SH-SY5Y (cell line): Measurements from ENCODE around the gene CCDC91.

ENCODE experiments used
- GATA2 ChIP-seq: IDR thresholded peaks from 2 replicates; pipeline ENCODE4 v1.6.1; 2011; ENCODE audit warnings: mild to moderate bottlenecking, low read depth, low read length
- GATA3 ChIP-seq: IDR thresholded peaks from 2 replicates; pipeline ENCODE4 v1.6.1; 2011; ENCODE audit warnings: low read depth, mild to moderate bottlenecking, low read length, moderate library complexity

- TF ChIP-seq GATA3 = no peak
- TF ChIP-seq GATA2 = no peak
These were observed 102.4 kb downstream of the CCDC91 start for GRCh38 chr12:28292699-28293098.
